GM12878 (cell line): ENCODE data around the gene C1orf232. TPM values are rescaled to one million over a fixed set of nuclear protein-coding genes. Genes with fewer than 3 reads are reported as not detected.
A peak's percentile ranks its signal among the peaks of the same experiment; 100 is the strongest.

ENCODE experiments used
- ATAC-seq: fragments of 200-7000 bp; cut with Tn5 transposase; 3 replicates; pipeline ENCODE4 v1.9.1; 2020; ENCODE audit warnings: mild to moderate bottlenecking, moderate library complexity
- BruUV-seq: library from RNA; stranded (reverse); fragments of 400-500 nt; replicated peaks from 2 replicates; lab custom pipeline; 2021; lab: Mats Ljungman, UMichigan
- CTCF ChIA-PET: fragments of 300-600 bp; sonication (Branson Sonifier 250); formaldehyde crosslinking; extraction: SDS; loops from one replicate; lab custom pipeline; 2021; ENCODE audit warnings: inconsistent platforms; lab: Yijun Ruan, JAX
- POLR2A ChIA-PET: fragments of 350-600 bp; formaldehyde crosslinking; extraction: SDS; loops from one replicate; lab custom pipeline; 2021; ENCODE audit warnings: inconsistent platforms; lab: Charles Lee
- RAD21 ChIA-PET: fragments of 300-600 bp; sonication (Branson Sonifier 250); formaldehyde crosslinking; loops from one replicate; lab custom pipeline; 2023; ENCODE audit warnings: antibody characterized with exemption; ENCODE audit not compliant: unreplicated experiment; lab: Charles Lee
- SMC1A ChIA-PET: fragments of 300-600 bp; sonication (Branson Sonifier 250); formaldehyde crosslinking; loops from one replicate; lab custom pipeline; 2023; ENCODE audit not compliant: unreplicated experiment, uncharacterized antibody; lab: Charles Lee
- DNase-seq: peaks from one replicate; pipeline ENCODE4 v3.0.0-alpha.2; 2011; ENCODE audit warnings: low read depth, low spot score
- FAIRE-seq: peaks from 3 replicates; lab custom pipeline; 2011; peaks lifted over from hg19 to GRCh38; lab: Jason Lieb, UNC
- H2AFZ ChIP-seq: 2 replicates; pipeline ENCODE4 v1.6.0; 2011; ENCODE audit warnings: low read depth, low read length, control low read depth; ENCODE audit not compliant: control insufficient read depth
- H3K27ac ChIP-seq: 2 replicates; pipeline ENCODE4 v1.5.1; 2011; ENCODE audit warnings: control low read depth; ENCODE audit not compliant: control insufficient read depth, insufficient read depth
- H3K27me3 ChIP-seq, 2 experiments: replicated peaks in 1 of 2; 2 replicates each; pipeline versions ENCODE4 v1.6.0 to v1.6.1; 2011; ENCODE audit warnings: low read length in 1 of 2; ENCODE audit not compliant: control insufficient read depth in 2 of 2, insufficient read depth in 2 of 2
- H3K36me3 ChIP-seq, 2 experiments: 2 replicates each; pipeline ENCODE4 v1.5.1; 2011; ENCODE audit warnings: low read length in 1 of 2; ENCODE audit not compliant: control insufficient read depth in 2 of 2, insufficient read depth in 2 of 2
- H3K4me1 ChIP-seq: 2 replicates; pipeline ENCODE4 v1.6.1; 2011; ENCODE audit warnings: mild to moderate bottlenecking, low read length, moderate library complexity, mixed read lengths; ENCODE audit not compliant: control insufficient read depth, insufficient read depth
- H3K4me2 ChIP-seq: 2 replicates; pipeline ENCODE4 v1.6.0; 2011; ENCODE audit warnings: control low read depth; ENCODE audit not compliant: control insufficient read depth, insufficient read depth
- H3K4me3 ChIP-seq: fragments of 200-600 bp; sonication (generic); 2 replicates; pipeline ENCODE4 v1.5.1; 2016
- H3K79me2 ChIP-seq: 2 replicates; pipeline ENCODE4 v1.6.0; 2011; ENCODE audit warnings: low read length; ENCODE audit not compliant: control insufficient read depth, insufficient read depth
- H3K9ac ChIP-seq: 2 replicates; pipeline ENCODE4 v1.8.0; 2011; ENCODE audit warnings: low read length, control low read depth, mixed read lengths; ENCODE audit not compliant: control insufficient read depth, insufficient read depth
- H3K9me3 ChIP-seq: replicated peaks from 3 replicates; pipeline ENCODE4 v1.5.1; 2011; ENCODE audit warnings: mild to moderate bottlenecking, low read length; ENCODE audit not compliant: control insufficient read depth, insufficient read depth
- H4K20me1 ChIP-seq: 2 replicates; pipeline ENCODE4 v1.6.0; 2011; ENCODE audit not compliant: control insufficient read depth, insufficient read depth
- BCL11A ChIP-seq: IDR thresholded peaks from 2 replicates; pipeline ENCODE4 v1.6.1; 2011; ENCODE audit warnings: low read depth, low read length
- BHLHE40 ChIP-seq, 2 experiments: fragments of 450-650 bp in 1 of 2; IDR thresholded peaks; 2 replicates each; pipeline ENCODE4 v1.6.1; 2011 to 2017; ENCODE audit warnings: low read depth in 2 of 2, borderline replicate concordance in 1 of 2, improper control_type of control experiment in 1 of 2, low read length in 1 of 2, mild to moderate bottlenecking in 1 of 2
- CBX3 ChIP-seq: fragments of 200-600 bp; sonication (generic); IDR thresholded peaks from 2 replicates; pipeline ENCODE4 v1.6.1; 2016; ENCODE audit warnings: low read depth, borderline replicate concordance
- EGR1 ChIP-seq, 2 experiments: IDR thresholded peaks; 1 replicate in 1 of 2; 2 replicates in 1 of 2; pipeline ENCODE4 v1.6.1; 2011 to 2012; ENCODE audit warnings: low read depth in 2 of 2, low read length in 2 of 2, borderline replicate concordance in 1 of 2, mild to moderate bottlenecking in 1 of 2, moderate library complexity in 1 of 2
- EP300 ChIP-seq, 2 experiments: fragments of 150-350 bp in 1 of 2; IDR thresholded peaks; 2 replicates each; pipeline ENCODE4 v1.6.1; 2011 to 2012; ENCODE audit warnings: low read depth in 2 of 2, low read length in 2 of 2, borderline replicate concordance in 1 of 2, improper control_type of control experiment in 1 of 2, inconsistent platforms in 1 of 2; ENCODE audit not compliant: control insufficient read depth in 1 of 2
- FOXM1 ChIP-seq: IDR thresholded peaks from 2 replicates; pipeline ENCODE4 v1.6.1; 2012; ENCODE audit warnings: low read depth, mild to moderate bottlenecking, inconsistent platforms, low read length, moderate library complexity
- HDGF ChIP-seq: fragments of 450-650 bp; IDR thresholded peaks from 2 replicates; pipeline ENCODE4 v1.6.1; 2016; ENCODE audit warnings: antibody characterized with exemption
- IKZF2 ChIP-seq, 2 experiments: fragments of 450-650 bp; IDR thresholded peaks; 2 replicates each; pipeline ENCODE4 v1.6.1; 2017; ENCODE audit warnings: mild to moderate bottlenecking in 2 of 2, moderate library complexity in 2 of 2
- IRF4 ChIP-seq: IDR thresholded peaks from 2 replicates; pipeline ENCODE4 v1.6.1; 2011; ENCODE audit warnings: low read depth, low read length
- IRF5 ChIP-seq: fragments of 450-650 bp; IDR thresholded peaks from 2 replicates; pipeline ENCODE4 v1.6.1; 2017; ENCODE audit warnings: borderline replicate concordance
- JUNB ChIP-seq: IDR thresholded peaks from 2 replicates; pipeline ENCODE4 v1.6.1; 2016; ENCODE audit warnings: antibody characterized with exemption, mild to moderate bottlenecking
- MEF2A ChIP-seq: IDR thresholded peaks from 2 replicates; pipeline ENCODE4 v1.6.1; 2011; ENCODE audit warnings: low read depth, mild to moderate bottlenecking, low read length, moderate library complexity; ENCODE audit not compliant: insufficient read depth
- MTA2 ChIP-seq: fragments of 450-650 bp; IDR thresholded peaks from 2 replicates; pipeline ENCODE4 v1.6.1; 2016; ENCODE audit warnings: low read depth, mild to moderate bottlenecking, moderate library complexity
- MYB ChIP-seq: fragments of 150-350 bp; IDR thresholded peaks from 2 replicates; pipeline ENCODE4 v1.6.1; 2014; ENCODE audit warnings: mild to moderate bottlenecking, low read depth, low read length, borderline replicate concordance
- NFXL1 ChIP-seq: fragments of 450-650 bp; IDR thresholded peaks from 2 replicates; pipeline ENCODE4 v1.6.1; 2017; ENCODE audit warnings: antibody characterized with exemption, mild to moderate bottlenecking, borderline replicate concordance
- PBX3 ChIP-seq: IDR thresholded peaks from 2 replicates; pipeline ENCODE4 v1.6.1; 2011; ENCODE audit warnings: mild to moderate bottlenecking, low read depth, low read length, moderate library complexity; ENCODE audit not compliant: insufficient replicate concordance
- SIN3A ChIP-seq: IDR thresholded peaks from 2 replicates; pipeline ENCODE4 v1.6.1; 2012; ENCODE audit warnings: low read depth, low read length, improper control_type of control experiment
- YBX1 ChIP-seq: fragments of 450-650 bp; IDR thresholded peaks from 2 replicates; pipeline ENCODE4 v1.6.1; 2016; ENCODE audit warnings: antibody characterized with exemption
- ZBED1 ChIP-seq: IDR thresholded peaks from 2 replicates; pipeline ENCODE4 v1.6.1; 2016; ENCODE audit warnings: borderline replicate concordance
- ZNF207 ChIP-seq: fragments of 450-650 bp; IDR thresholded peaks from 2 replicates; pipeline ENCODE4 v1.6.1; 2014; ENCODE audit warnings: antibody characterized with exemption, mild to moderate bottlenecking, borderline replicate concordance
- ZNF622 ChIP-seq: fragments of 450-650 bp; IDR thresholded peaks from 2 replicates; pipeline ENCODE4 v1.6.1; 2017; ENCODE audit warnings: mild to moderate bottlenecking, inconsistent platforms
- ZZZ3 ChIP-seq: IDR thresholded peaks from 2 replicates; pipeline ENCODE4 v1.6.1; 2011; ENCODE audit warnings: low read depth; ENCODE audit not compliant: control insufficient read depth, insufficient read length
- WGBS: methylation state at CpG from one replicate; pipeline ENCODE4 v1.1.6; 2016; ENCODE audit warnings: low lambda C conversion rate; ENCODE audit not compliant: insufficient replicate concordance, insufficient coverage; ENCODE audit errors: missing lambda C conversion rate; 5-methylcytosine and 5-hydroxymethylcytosine counted together
- in situ Hi-C: fragments of 300-500 bp; cut with MboI; formaldehyde crosslinking; loops from 9 replicates; pipeline ENCODE4 v1.14.3; 2018; ENCODE audit warnings: mixed read lengths
- intact Hi-C: fragments of 100-400 bp; cut with micrococcal nuclease; formaldehyde crosslinking; loops from one replicate; pipeline ENCODE4 v1.14.2; 2022; ENCODE audit not compliant: unreplicated experiment
- polyA plus RNA-seq, 11 experiments: library from polyadenylated mRNA; depleted of rRNA in 4 of 11; unstranded in 6 of 11; stranded (reverse) in 5 of 11; fragments of >200 nt; fragmentation: Nextera tagmentation in 4 of 11; fragmentation: Illumina TruSeq in 1 of 11; extraction: Ambion mirVana in 4 of 11; extraction: Trizol in 1 of 11; gene quantifications; 1 replicate in 1 of 11; 2 replicates in 10 of 11; pipeline versions ENCODE4 v1.2.1 to v1.2.3, GENCODE V29; 2011 to 2016; ENCODE audit warnings: inconsistent platforms in 2 of 11, missing spikeins in 2 of 11, low read depth in 1 of 11
- total RNA-seq, 4 experiments: library from RNA; depleted of rRNA in 3 of 4; stranded (reverse); fragments of >200 nt in 3 of 4; fragmentation: Illumina TruSeq in 1 of 4; extraction: Trizol in 1 of 4; gene quantifications; 2 replicates each; pipeline versions ENCODE4 v1.2.1 to v1.2.3, GENCODE V29; 2013 to 2021

Gene C1orf232
- total and polyA plus RNA-seq, 10 of the 15 experiments (the other 5 are each of a cell fraction or from before 2014, with no cell fraction given), result not detected

GRCh38 chr1:26169669-26170471, 1.1 kb upstream of the C1orf232 start, which contains the start of gene ZNF593:
Gene ZNF593, plus strand, starts transcription at chr1:26169908. Its CDS starts 76 bp downstream, at chr1:26169984.
- ChIA-PET SMC1A (interaction anchor here (0.7 to 1.7 kb wide), 5 partner anchors 58 to 152 kb away, joined by 3 to 23 read pairs (median 5); partner anchors contain the start of genes CD52 and CEP85), POLR2A (interaction anchor here (0.6 to 2.0 kb wide), 4 partner anchors 9 to 64 kb away, joined by 3 to 11 read pairs (median 4); partner anchors contain the start of gene CEP85), CTCF (interaction anchor here (0.6 to 5.8 kb wide), 41 partner anchors 9 to 300 kb away, joined by 3 to 110 read pairs (median 4); partner anchors contain the start of genes CATSPER4, CD52, CEP85 and DHDDS), RAD21 (interaction anchor here (0.9 to 2.8 kb wide), 16 partner anchors 9 to 274 kb away, joined by 3 to 44 read pairs (median 3); partner anchors contain the start of genes CD52, CEP85, DHDDS and SH3BGRL3)
- DNase-seq, result peak; percentile 61
- Histone ChIP-seq H3K4me1 (peaks cover 7% of the 10 kb centered on the region), H3K27ac (peak within 1 kb of the TSS; percentile 79), H3K36me3 (no peaks in the 10 kb centered on the region; a peak in 1 of 4 replicates), H3K79me2 (peaks cover 12% of the 10 kb centered on the region), H2AFZ (peak within 1 kb of the TSS; percentile 72), H3K9me3 (no peaks in the 10 kb centered on the region), H4K20me1 (no peaks in the 10 kb centered on the region), H3K4me3 (peak within 1 kb of the TSS; percentile 97), H3K27me3 (no peaks in the 10 kb centered on the region), H3K9ac (peak within 1 kb of the TSS; percentile 90), H3K4me2 (peak within 1 kb of the TSS; percentile 93)
- intact Hi-C loops, result loop anchor here (1.0 to 10.0 kb wide), 3 partner anchors 64 to 225 kb away; partner anchors contain the start of gene CEP85
- peak; percentile 94 for FAIRE-seq
- under 1% methylated on average over 54 of the region's 76 CpGs for WGBS
- no TSS peak for BruUV-seq
- ATAC-seq, result peak; percentile 98
- in situ Hi-C loops, result loop anchor here (5.0 kb wide), 1 partner anchor 152 kb away; no protein-coding TSS in a partner anchor
- TF ChIP-seq SIN3A (peak; percentile 90), ZNF622 (no peak), MTA2 (no peak), IRF4 (peak; percentile 56; the same call in 1 of the 2 replicates), EP300 (IDR thresholded peaks at IDR 0.05; ENCODE audit: borderline replicate concordance in 1 of 2, control insufficient read depth in 1 of 2, low read depth in 2 of 2, low read length in 2 of 2) (no peak), FOXM1 (no peak), IRF5 (no peak), ZNF207 (peak; percentile 63; the same call in 1 of the 2 replicates), ZBED1 (no peak), PBX3 (no peak), MYB (no peak), YBX1 (no peak), IKZF2 (IDR thresholded peaks at IDR 0.05) (peak; percentile 24 to 39; a peak in 1 of 4 replicates), EGR1 (IDR thresholded peaks at IDR 0.05; ENCODE audit: borderline replicate concordance in 1 of 2, low read depth in 2 of 2, low read length in 2 of 2) (no peak), JUNB (no peak), ZZZ3 (no peak), BHLHE40 (IDR thresholded peaks at IDR 0.05; ENCODE audit: borderline replicate concordance in 1 of 2, low read depth in 2 of 2, low read length in 1 of 2) (peak; percentile 73 to 92), BCL11A (no peak), NFXL1 (peak; percentile 92), HDGF (0 out of 2 replicates have a peak, but pooled peaks have one; percentile 44), CBX3 (no peak), MEF2A (no peak)
